Gastrocnemius medialis (tissue), 4 donors: ENCODE data around the gene CLASP1. TPM values are rescaled to one million over a fixed set of nuclear protein-coding genes. Genes with fewer than 3 reads are reported as not detected.
"Not testable (repeated sequence)": the region's sequence is repeated elsewhere in the genome, so short reads cannot be mapped to it uniquely, and the experiment has no call there.

Source experiments
- ATAC-seq, 2 donors: fragments of 150-250 bp; one replicate each; pipeline ENCODE4 v1.9.1; 2016
- DNase-seq, 2 donors: peaks; one replicate each; pipeline ENCODE4 v3.0.0-alpha.2; 2019
- H3K27ac ChIP-seq, 4 donors: fragments of 200-600 bp; sonication (generic); 1 replicate in 1 of 4; 2 replicates in 3 of 4; pipeline ENCODE4 v1.5.1; 2016 to 2018; ENCODE audit warnings: mild to moderate bottlenecking in 2 of 4, moderate library complexity in 1 of 4
- H3K27me3 ChIP-seq, 3 donors: fragments of 200-600 bp; sonication (generic) in 2 of 3; 1 replicate in 1 of 3; 2 replicates in 2 of 3; pipeline versions ENCODE4 v1.5.1 to v1.6.0; 2016 to 2019; ENCODE audit warnings: mild to moderate bottlenecking in 1 of 3, moderate library complexity in 1 of 3
- H3K36me3 ChIP-seq, 2 donors: fragments of 200-600 bp; sonication (generic) in 1 of 2; one replicate each; pipeline ENCODE4 v1.5.1; 2017 to 2018
- H3K4me1 ChIP-seq, 2 donors: fragments of 200-600 bp; sonication (generic) in 1 of 2; one replicate each; pipeline ENCODE4 v1.5.1; 2016 to 2017; ENCODE audit warnings: mild to moderate bottlenecking in 2 of 2
- H3K4me3 ChIP-seq, 4 donors: fragments of 200-600 bp; sonication (generic) in 3 of 4; 1 replicate in 1 of 4; 2 replicates in 3 of 4; pipeline ENCODE4 v1.5.1; 2016 to 2019; ENCODE audit warnings: mild to moderate bottlenecking in 2 of 4
- H3K9me3 ChIP-seq, 3 donors: fragments of 200-600 bp; sonication (generic) in 2 of 3; 1 replicate in 1 of 3; 2 replicates in 2 of 3; pipeline ENCODE4 v1.5.1; 2016 to 2019
- CTCF ChIP-seq, 5 experiments: fragments of 450-650 bp in 3 of 5; fragments of 200-600 bp in 2 of 5; sonication (generic) in 2 of 5; IDR thresholded peaks in 4 of 5; conservative IDR thresholded peaks in 1 of 5; 1 replicate in 4 of 5; 2 replicates in 1 of 5; pipeline ENCODE4 v1.5.1; 2016 to 2019; ENCODE audit warnings: antibody characterized with exemption in 5 of 5, mild to moderate bottlenecking in 3 of 5, moderate library complexity in 3 of 5
- POLR2A ChIP-seq, 2 donors: fragments of 450-650 bp; IDR thresholded peaks; one replicate each; pipeline ENCODE4 v1.6.1; 2017; ENCODE audit warnings: antibody characterized with exemption in 2 of 2, mild to moderate bottlenecking in 2 of 2, moderate library complexity in 2 of 2
- in situ Hi-C, 4 donors: fragments of 200-750 bp; cut with MboI; loops; one replicate each; pipeline versions ENCODE4 v1.15.0 to v1.8.0; 2017; ENCODE audit warnings: low sequenced_read_pairs in 4 of 4
- intact Hi-C: fragments of 100-400 bp; cut with DNase I; formaldehyde crosslinking; loops from one replicate; pipeline ENCODE4 v1.15.1; 2023; ENCODE audit warnings: low total_unique reads
- total RNA-seq, 4 donors: library from RNA; depleted of rRNA; stranded (reverse); fragments of >200 nt; gene quantifications; one replicate each; pipeline versions ENCODE4 v1.1.0 to v1.2.3, GENCODE V29; 2016

CLASP1 gene
- total RNA-seq, 4 donors from 2014 or later: 50.1 to 73.9 (median 61.4) TPM

GRCh38 chr2:121611730-121612705 is 37.2 kb downstream of the CLASP1 start:
- Histone ChIP-seq H3K9me3 (no peaks in the 10 kb centered on the region), H3K27me3 (no peaks in the 10 kb centered on the region), H3K36me3 (no peaks in the 10 kb centered on the region), H3K27ac (peak overlapping the region; percentile 39 to 82 (median 74)), H3K4me1 (peaks cover 57 to 58% of the 10 kb centered on the region in 2 donors), H3K4me3 (no peak overlapping the region)
- no peak for TF ChIP-seq POLR2A (IDR thresholded peaks at IDR 0.05)
- TF ChIP-seq CTCF (IDR thresholded peaks at IDR 0.05 in 4 of 5, conservative IDR thresholded peaks at IDR 0.05 in 1 of 5): no peak
- intact Hi-C loops: no loop called here
- in situ Hi-C loops: no loop called here
- DNase-seq: no peak
- ATAC-seq: no peak

GRCh38 chr2:121611048-121611649 is 38.1 kb downstream of the CLASP1 start:
- ATAC-seq, in situ Hi-C loops: not testable (repeated sequence)

GRCh38 chr2:121610487-121610874 is 38.8 kb downstream of the CLASP1 start:
- H3K27me3 ChIP-seq, in situ Hi-C loops, ATAC-seq, H3K9me3 ChIP-seq, H3K4me3 ChIP-seq, DNase-seq, H3K36me3 ChIP-seq, intact Hi-C loops: not testable (repeated sequence)
- H3K4me1 ChIP-seq: peaks cover 65 to 72% of the 10 kb centered on the region in 2 donors
- peak overlapping the region; percentile 37 to 82 (median 61) for H3K27ac ChIP-seq

More at GRCh38 chr2:121611048-121611649, 38.1 kb downstream of the CLASP1 start:
- H3K4me1 ChIP-seq: peaks cover 58 to 66% of the 10 kb centered on the region in 2 donors
- H3K27me3 ChIP-seq, intact Hi-C loops, H3K4me3 ChIP-seq, DNase-seq, H3K36me3 ChIP-seq, H3K9me3 ChIP-seq: not testable (repeated sequence)
- peak overlapping the region; percentile 17 to 82 (median 74) for H3K27ac ChIP-seq

GRCh38 chr2:121608967-121609366 is 40.3 kb downstream of the CLASP1 start:
- H3K9me3 ChIP-seq: no peaks in the 10 kb centered on the region
- ATAC-seq (no peak), DNase-seq (no peak)
- peaks cover 68 to 74% of the 10 kb centered on the region in 2 donors for H3K4me1 ChIP-seq
- intact Hi-C loops (no loop called here), in situ Hi-C loops (no loop called here)
- no peak for TF ChIP-seq CTCF (IDR thresholded peaks at IDR 0.05 in 4 of 5, conservative IDR thresholded peaks at IDR 0.05 in 1 of 5)
- peaks cover 0 to 15% of the 10 kb centered on the region in 2 donors for H3K36me3 ChIP-seq
- peak overlapping the region; percentile 42 to 82 (median 71) for H3K27ac ChIP-seq
- no peak overlapping the region for H3K4me3 ChIP-seq
- H3K27me3 ChIP-seq: no peaks in the 10 kb centered on the region

GRCh38 chr2:121608367-121608766 is 40.9 kb downstream of the CLASP1 start:
- intact Hi-C loops: no loop called here
- H3K4me1 ChIP-seq: peaks cover 62 to 68% of the 10 kb centered on the region in 2 donors

More at GRCh38 chr2:121608367-121608766, 40.9 kb downstream of the CLASP1 start:
- Histone ChIP-seq H3K27me3 (no peaks in the 10 kb centered on the region), H3K27ac (peak overlapping the region; percentile 42 to 82 (median 71)), H3K4me3 (no peak overlapping the region), H3K36me3 (peaks cover 0 to 15% of the 10 kb centered on the region in 2 donors), H3K9me3 (no peaks in the 10 kb centered on the region)
- DNase-seq: no peak
- TF ChIP-seq POLR2A (IDR thresholded peaks at IDR 0.05): no peak
- ATAC-seq: no peak
- in situ Hi-C loops: no loop called here
